ENCODE results near the gene PNMA6E.
A peak's percentile ranks its signal among the peaks of the same experiment; 100 is the strongest.
"Not testable (repeated sequence)": the region's sequence is repeated elsewhere in the genome, so short reads cannot be mapped to it uniquely, and the experiment has no call there.

Gene PNMA6E

DNA sequence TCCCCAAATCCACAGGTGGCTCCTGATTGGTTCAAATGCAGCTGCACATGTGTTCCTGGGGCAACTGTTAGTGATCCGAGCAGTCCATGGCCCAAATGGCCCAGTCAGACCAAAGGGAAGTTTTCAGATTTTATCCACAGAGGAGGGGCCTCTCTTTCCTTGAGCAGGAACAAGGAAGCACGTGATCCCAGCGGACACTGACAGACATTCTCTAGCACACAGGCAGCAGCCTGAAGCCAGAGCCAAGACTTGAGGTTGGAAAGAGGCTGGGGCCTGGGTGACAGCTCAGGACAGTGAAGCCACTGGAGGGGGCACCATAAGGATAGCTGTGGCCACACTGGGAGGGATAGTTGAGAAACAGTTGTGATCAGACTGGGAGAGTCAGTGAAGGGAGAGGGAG is 6.6 kb upstream of the PNMA6E start:
- DNase-seq: no peak

DNA sequence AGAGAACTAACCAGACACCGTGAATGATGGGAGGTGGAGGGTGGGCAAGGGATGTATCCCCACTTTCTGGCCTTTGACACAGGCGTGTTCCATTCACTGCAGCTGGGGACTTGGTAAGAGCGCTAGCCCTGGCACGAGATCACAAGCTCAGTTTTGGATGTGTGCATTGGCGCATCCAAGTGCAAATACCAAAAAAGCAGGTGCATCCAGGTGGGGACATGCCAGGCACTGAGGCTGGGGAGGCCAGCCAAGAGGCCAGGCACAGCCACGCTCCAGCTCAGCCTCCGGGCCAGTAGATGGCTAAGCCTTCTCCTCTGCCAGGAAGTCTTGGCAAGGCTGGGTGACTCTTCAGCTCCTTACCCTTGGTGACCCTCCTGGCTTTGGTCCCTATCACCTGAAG is 5.8 kb upstream of the PNMA6E start:
- DNase-seq: no peak

DNA sequence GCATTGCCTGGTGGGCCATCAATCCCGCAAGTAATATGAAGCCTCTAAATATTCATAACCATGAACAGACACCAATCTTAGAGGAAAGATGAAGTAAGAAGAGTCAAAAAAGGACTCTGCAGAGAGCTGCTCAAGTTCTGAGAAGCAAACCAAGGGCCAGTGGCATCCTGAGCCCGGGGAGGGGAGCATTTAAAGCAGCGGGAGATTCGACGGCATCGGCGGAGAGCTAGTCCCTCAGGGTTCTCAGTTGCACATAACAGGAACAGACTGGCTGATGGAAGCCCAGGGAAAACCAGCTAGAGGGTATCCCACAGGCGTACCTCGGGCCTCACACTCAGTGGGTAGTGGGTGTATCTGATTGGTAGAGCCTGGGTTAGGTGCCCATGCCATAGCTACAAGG is 4.9 kb upstream of the PNMA6E start:
- no peak for DNase-seq

DNA sequence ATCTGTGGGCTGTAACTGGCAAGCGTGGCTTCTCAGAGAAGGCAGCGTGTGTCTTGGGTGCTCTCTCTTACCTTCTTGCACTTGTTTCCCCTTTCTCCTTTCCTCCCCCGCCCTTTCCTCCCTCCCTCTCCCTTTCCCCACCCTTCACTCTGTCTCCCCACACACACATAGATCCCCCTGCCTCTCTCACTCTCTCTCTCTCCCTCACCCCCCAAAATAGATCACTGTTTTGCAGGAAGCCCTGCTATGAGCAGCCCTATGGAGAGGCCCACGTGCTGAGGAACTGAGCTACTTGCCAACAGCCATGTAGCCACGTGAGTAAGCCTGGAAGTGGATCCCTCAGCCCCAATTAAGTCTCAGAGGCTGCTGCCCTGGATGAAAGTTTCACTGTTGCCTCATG is 4.3 kb upstream of the PNMA6E start:
- DNase-seq: no peak

DNA sequence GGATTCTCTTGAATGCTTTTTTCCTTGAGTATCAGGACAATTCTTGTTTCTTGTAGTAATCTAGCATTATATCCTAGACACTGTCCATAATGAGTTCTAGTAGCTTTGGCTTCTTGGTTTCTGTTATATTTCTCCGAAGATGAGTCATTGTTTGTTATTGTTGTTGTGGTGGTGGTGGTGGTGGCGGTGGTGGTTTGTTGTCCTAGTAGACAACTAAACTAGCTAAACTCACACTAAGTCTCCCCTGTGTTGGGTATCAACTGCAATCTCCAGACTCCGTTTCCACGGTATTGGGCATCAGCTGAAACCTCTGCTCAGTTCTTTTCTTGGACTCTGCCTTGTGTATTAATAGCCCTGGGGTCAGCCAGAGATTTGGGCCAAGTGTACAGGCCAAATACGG is 3.2 kb upstream of the PNMA6E start:
- DNase-seq: not testable (repeated sequence)

DNA sequence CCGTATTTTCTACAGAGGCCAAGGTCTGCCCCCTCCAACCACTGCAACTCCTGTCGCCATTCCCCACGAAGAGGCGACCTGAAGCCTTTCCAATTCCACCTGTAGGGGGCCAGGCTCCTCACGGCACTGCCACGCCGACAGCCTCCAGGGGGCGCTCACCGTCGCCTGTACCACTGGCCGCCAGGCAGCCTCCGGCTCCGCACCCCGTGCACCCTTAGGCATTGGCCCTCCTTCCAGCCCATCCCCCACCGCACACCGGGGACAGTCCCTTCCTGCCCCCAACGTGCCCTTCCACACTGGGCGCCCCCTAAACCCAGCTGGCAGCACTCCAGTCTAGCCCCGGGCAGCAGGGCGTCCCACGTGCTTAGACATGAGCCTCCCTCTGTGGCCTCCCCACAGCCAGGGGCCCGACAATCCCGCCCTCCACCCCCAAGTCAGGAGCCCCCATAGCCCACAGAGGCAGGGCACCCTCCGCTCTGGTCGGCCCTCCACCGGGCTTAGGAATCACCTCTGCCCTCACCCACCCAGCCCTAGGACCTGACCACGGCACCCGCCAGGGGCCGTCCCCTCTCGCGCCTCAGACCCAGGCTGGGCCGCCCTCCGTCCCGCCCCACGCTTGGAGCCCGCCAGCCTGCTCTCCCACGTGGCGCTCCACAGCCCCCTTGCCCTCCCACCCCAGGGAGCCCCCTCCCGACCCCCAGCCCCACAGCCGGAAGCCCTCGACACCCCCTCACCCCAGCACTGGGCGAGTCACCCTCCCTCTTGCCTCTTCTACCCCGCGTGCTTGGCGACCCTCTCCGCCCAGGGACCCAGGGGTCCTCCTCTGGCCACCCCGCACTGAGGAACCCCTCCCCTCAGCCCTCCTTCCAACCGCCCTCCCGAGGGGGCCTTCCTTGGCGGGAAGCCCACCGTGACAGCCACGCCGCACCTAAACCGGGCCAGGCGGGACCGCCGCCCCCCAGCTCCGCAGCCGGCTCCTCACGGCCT is 711 bp downstream of the PNMA6E start:
- no peak for DNase-seq

DNA sequence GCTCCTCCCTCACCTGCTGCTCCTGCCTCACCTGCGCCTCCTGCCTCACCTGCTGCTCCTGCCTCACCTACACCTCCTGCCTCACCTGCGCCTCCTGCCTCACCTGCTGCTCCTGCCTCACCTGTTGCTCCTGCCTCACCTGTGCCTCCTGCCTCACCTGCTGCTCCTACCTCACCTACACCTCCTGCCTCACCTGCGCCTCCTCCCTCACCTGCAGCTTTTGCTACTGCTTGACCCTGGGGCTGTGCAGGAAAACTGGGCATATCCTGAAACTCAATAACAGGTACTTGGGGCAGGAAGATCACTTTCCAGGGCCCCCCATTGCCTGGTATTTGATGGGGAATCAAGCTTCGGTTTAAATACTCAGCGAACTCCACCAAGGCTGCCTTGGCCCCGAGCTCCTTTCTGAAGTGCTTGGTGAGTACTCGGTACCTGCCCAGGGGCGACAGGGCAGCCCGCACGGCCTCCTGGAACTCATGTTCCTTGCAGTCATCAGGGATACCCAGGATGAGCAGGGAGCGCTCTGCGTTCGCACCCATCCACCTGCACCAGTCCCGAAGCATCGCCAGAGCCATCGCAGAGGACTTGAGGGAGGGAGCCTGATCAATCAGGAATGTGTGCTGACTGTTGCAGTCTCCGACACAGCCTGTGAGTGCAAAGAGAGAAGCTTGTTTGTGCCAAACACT is 2.7 kb downstream of the PNMA6E start:
- DNase-seq: no peak

DNA sequence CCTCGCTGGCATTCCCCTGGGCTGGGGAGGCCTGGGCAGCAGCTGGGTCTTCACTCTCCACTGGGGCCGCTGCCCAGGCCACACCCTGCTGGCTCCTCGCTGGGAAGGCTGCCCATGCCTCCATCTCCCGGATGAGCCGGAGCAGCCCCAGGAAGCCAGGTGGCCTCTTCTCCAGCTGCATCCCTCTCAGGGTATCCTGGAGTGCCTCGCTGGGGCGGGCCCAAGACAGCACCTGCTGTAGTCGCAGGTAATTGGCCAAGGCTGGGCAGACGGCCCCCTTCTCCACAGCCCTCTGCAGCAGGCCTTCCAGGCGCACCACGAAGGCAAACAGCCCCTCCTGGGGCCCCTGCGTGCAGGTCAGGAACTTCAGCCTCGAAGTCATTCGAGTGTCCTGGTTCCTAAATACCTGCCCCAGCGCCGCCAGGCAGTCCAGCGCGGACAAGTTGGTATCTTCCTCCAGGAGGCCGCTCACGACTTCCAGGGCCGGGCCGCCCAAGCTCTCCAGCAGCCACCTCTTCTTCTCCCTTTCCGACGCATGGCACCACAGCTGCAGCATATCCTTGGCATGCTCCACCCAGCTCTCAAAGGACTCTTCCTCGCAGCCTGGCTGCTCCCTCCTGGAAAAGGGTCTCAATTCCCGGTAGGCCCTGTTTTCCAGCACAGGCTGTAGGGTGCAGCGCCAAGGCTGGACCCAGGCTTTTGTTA is 3.7 kb downstream of the PNMA6E start:
- DNase-seq: peak; percentile 62

DNA sequence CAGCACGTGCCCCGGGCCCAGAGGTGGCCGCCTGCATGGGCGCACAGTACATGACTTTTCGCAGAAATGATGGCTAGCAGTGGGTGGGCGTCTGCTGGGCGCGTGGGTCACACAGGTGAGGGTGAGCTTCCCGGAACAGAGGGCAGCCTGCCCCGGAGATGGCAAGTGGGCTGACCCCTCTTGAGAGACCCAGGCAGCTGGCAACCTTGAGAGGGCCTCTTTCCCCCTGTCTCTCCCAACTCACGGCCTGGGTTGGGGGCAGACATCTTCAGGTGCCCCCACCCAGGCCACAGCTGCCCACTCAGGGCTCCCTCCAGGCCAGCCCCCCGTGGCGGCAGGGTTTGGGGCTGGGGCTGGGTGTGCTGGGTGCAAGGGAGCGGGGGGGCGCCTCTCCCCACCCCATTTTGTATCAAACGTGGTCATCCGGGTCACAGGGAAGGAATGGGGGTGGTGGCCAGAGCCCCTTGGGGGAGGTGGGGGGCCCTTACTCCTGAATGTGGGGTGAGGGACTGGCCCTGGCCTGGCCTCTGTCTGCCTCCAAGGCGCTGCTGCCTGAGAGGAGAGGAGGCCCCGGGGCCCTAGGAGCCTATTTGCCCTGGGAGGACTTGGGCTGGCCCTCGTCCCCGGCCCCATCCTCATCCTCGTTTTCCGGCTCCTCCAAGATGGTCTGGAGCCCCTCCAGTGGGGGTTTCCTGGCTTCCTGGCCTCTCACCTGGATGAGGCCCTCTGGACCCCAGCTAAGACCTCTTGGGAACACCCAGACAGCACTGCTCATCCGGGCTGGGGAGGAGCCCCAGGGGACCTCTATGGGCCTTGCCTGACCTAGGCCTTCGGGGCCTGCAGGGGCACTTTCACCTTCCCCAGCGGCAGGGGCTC is 4.6 kb downstream of the PNMA6E start:
- no peak for DNase-seq

DNA sequence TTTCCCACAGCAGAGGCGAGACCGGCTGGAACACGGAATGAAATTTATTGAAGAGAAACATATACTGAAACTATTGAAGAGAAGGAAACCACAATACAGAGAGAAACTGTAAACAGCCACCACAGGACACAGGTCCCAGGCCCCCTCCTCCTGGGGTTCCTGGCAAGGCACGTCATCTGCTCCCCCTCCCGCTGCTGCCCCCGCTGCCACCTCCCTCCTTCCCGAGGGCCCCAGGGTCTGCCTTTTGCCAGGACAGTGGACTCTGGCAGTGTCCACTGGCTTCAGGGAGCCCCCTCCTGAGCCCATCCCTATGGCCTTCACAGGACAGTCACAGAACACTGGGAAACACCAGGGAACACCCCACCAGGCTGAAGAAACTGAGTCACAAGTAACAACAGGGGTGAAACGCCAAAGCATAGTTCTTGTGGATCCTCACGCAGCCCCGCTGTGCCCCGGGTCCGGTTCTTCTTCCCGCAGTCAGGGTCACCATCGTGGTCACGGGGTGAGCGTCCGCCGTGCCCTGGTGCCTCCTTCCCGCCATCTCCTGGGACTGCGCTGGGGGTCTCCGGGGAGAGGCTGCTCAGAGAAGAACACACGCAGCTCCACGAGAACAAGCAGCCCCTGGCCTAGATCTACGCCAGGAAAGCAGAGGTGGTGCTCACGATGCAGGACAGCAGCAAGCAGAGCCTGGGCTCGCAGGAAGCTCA is 5.4 kb downstream of the PNMA6E start:
- no peak for DNase-seq

DNA sequence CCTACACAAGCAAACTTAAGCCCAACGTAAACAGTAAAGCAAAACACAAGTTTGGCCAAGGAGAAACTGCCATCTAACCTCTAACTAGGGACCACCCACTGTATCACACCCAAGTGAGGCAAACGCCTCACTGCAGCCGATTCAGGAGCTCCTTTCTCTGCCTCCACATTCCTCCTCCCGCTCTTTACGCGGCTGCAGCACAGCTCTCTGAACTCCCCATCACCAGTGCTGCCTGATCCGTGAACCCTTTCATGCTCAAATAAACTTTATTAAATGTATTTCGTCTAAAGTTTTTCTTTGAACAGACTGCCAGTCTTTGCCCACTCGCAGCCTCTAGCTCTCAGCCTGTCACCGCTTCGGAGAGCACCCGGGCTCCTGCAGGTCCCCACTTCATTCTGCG is 6.5 kb downstream of the PNMA6E start:
- DNase-seq: no peak

DNA sequence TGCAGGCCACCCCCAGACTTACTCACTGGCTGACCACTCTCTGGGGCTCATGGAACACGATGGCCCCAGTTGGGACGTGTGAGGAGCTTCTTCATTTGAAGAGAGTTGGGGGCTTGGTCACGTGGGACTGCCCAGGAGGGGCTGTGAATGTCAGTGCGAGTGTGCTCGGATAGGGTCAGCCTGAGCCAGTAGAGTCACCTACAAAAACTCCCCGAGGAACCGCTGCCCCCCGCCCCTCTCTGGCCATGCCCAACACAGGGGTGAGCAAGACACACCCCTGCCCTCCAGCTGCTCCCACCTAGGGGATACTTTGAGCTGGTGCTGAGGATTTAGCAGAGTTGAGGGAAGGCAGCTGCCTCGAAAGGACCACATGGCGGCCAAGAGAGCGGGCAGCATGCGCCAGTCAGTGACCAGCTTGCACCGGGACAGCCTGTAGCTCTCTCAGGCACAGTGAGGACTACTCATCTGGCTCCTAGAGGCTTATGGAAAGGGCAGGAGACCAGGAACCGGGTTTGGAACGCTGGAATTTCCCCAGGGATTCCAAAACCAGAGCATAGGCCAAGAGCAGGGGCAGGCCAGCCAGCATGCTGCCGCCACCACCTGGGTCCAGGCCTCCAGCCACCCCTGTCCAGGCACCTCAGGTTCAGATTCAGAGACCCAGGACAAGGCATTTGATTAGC is 8.4 kb downstream of the PNMA6E start:
- no peak for DNase-seq

DNA sequence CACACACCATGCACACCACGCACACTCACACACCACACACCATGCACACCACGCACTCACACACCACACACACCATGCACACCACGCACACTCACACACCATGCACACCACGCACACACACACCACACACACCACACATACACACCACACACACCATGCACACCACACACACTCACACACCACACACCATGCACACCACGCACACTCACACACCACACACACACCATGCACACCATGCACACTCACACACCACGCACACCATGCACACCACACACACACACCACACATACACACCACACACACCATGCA is 11.7 kb downstream of the PNMA6E start:
- not testable (repeated sequence) for DNase-seq

DNA sequence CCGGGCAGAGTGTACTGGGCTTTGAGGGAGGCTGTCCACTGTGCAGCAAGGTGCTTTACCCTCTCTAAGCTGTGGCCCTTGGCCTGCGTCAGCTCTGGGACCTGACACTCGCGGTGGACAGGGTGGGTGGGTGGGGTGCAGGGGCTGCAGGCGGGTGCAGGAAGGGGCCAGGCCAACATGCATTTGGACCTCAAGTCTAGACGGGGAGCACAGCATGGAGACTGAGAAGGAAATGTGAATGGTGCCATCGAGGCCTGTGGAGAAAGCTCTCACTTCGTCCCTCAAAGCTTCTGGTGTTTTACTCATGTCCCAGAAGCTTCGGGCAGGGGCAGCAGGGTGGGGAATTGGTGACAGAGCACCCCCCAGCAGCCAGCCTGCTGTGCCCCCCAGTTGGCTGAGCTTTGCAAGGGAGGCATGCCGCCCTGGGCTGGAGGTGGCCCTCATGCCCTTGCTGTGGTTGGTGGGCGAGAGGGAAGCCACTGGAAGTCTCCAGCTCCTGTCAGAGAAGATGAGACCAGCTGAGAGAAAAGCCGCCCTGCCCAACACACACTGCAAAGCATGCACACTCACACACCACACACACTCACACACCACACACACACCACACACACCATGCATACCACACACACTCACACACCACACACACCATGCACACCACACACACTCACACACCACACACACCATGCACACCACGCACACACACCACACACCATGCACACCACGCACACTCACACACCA is 12.3 kb downstream of the PNMA6E start:
- DNase-seq: no peak

DNA sequence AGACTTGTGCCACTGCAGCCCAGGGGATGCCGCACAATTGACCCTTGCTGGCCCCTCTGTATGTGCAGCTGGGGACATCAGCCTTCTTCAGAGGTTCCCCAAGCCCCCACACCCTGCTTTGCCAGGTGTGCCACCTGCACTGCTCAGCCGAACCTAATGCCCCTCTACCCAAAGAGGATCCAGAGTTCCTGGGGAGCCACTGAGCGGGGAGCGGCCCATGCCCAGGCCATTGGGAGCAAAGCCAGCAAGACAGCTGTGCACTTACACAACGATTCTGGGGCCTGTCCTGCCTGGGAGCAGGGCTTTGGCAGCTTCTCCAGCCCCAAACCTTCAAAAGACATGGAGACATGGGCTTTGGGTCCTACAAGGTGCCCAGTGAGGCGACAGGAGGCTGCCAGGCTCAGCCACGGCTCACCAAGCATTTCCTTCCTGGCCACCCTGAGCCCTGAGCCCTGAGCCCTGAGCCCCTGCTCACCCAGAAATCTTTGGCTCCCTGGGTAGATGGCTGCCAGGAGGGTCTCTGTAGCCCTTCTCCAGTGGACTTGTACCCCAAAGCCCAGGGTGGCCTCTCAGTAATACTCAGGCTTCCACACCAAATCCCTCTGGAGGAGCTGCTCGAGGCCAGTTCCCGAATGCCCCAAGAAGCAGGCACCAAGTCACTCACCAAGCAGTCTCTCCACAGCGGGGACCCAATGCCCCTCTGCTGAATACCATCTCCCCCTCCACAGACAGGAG is 13.0 kb downstream of the PNMA6E start:
- no peak for DNase-seq

DNA sequence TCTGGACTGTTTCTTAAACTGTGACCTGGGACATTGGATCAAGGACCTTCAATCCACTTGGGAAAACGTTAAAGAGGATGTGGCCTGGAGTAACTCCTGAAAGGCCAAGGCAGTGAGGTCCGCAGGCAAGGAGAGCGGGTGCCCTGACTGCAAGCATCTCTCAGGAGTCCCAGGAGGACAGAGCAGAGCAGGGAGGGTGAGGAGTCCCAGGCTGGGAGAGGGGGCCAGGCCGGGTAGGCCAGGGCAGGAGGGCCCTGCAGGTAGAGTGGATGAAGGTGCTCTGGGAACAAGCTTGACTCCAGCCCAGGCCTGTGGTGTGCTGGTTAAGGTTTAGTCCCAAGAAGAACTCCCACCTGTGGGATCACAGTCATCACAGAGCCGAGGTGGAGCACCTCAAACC is 13.8 kb downstream of the PNMA6E start:
- DNase-seq: no peak

DNA sequence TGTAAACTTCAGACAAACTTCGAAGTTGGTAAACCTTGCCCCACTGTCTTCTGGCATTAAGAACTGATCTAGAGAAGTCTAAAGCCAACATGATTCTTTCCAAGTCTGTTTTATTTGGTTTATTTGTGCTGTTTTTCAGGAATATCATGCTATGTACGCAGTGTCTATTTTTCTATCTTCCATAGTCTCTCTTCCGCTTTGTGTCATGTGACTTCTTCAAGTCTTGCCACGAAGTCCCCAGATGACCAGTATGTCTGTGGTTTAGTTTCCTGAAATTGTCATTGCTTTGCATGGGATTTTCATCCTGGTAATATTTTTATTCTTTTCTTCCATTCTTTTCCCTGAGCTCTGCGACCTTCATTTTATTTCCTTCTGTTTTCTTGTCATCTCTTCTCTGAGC is 15.1 kb downstream of the PNMA6E start:
- no peak for DNase-seq

DNA sequence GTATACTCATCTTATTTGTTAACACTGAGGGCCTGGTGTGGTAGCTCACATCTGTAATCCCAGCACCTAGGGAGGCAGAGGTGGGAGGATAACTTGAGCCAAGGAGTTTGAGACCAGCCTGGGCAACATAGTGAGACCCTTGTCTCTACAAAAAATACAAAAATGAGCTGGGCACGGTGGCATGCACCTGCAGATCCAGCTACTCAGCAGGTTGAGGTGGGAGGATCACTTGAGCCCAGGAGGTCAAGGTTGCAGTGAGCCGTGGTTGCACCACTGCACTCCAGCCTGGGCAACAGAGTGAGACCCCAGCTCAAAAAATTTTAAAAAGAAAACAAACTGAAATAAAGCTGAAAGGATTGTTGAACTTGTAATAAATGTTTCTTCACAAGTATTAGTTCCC is 16.2 kb downstream of the PNMA6E start:
- not testable (repeated sequence) for DNase-seq

DNA sequence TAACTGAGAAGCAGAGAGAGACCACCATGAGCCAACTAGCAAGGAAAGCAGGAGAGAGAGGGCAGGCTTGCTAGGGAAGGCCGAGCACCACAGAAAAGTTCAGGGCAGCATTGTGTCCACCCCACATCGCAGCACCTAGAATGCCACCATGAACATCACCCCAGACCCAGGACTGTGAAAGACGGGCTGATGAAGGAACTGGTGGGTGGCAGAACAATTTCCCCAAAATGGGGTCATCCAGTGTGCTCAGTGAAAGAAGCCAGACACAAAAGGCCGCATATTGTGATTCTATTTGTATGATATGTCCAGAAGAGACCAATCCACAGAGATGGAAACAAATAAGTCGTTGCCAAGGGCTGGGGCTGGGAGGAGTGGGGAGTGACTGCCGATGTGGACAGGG is 16.8 kb downstream of the PNMA6E start:
- DNase-seq: no peak
